ENCODE results near the gene MROH9.

The MROH9 gene

GRCh38 chr1:171075041-171075440 lies 139.7 kb downstream of the MROH9 start:
- H3K4me2 ChIP-seq (ENCODE audit: low read depth, low read length, poor library complexity, severe bottlenecking) = no peak overlapping the region
- H3K9me3 ChIP-seq (ENCODE audit: insufficient read depth, low read length) = no peaks in the 10 kb centered on the region
- TF ChIP-seq EZH2phosphoT487 (conservative IDR thresholded peaks at IDR 0.05; ENCODE audit: low read length) (no peak), CTCF (IDR thresholded peaks at IDR 0.05; ENCODE audit: insufficient read depth, low read length, poor library complexity, severe bottlenecking) (no peak)
- no peak overlapping the region for H3K4me3 ChIP-seq (ENCODE audit: insufficient read depth, low read length, poor library complexity, severe bottlenecking)
- H3K27ac ChIP-seq (ENCODE audit: low read depth, low read length) = no peak overlapping the region
- H3K9me2 ChIP-seq (replicated peaks; ENCODE audit: insufficient read depth, low read length) = no peaks in the 10 kb centered on the region
- no peaks in the 10 kb centered on the region for H3K27me3 ChIP-seq (ENCODE audit: low read length)
- no peak overlapping the region for H2AFZ ChIP-seq (ENCODE audit: low read depth, low read length, severe bottlenecking)
- no peaks in the 10 kb centered on the region for H3K79me2 ChIP-seq (ENCODE audit: insufficient read depth, low read length)
- no peaks in the 10 kb centered on the region for H4K20me1 ChIP-seq (ENCODE audit: low read depth, low read length)
- no peaks in the 10 kb centered on the region for H3K36me3 ChIP-seq (ENCODE audit: low read length)
- no peak overlapping the region for H3K9ac ChIP-seq (ENCODE audit: low read length)
- no peaks in the 10 kb centered on the region for H3F3A ChIP-seq (ENCODE audit: insufficient read depth)

- Histone ChIP-seq H2AFZ (ENCODE audit: low read depth, low read length, severe bottlenecking) (no peak overlapping the region), H3K36me3 (ENCODE audit: low read length) (no peaks in the 10 kb centered on the region), H4K20me1 (ENCODE audit: low read depth, low read length) (no peaks in the 10 kb centered on the region), H3K4me3 (ENCODE audit: insufficient read depth, low read length, poor library complexity, severe bottlenecking) (no peak overlapping the region), H3K27me3 (ENCODE audit: low read length) (no peaks in the 10 kb centered on the region), H3K9ac (ENCODE audit: low read length) (no peak overlapping the region), H3K79me2 (ENCODE audit: insufficient read depth, low read length) (no peaks in the 10 kb centered on the region), H3K27ac (ENCODE audit: low read depth, low read length) (no peak overlapping the region), H3K4me2 (ENCODE audit: low read depth, low read length, poor library complexity, severe bottlenecking) (no peak overlapping the region), H3K9me3 (ENCODE audit: insufficient read depth, low read length) (no peaks in the 10 kb centered on the region), H3K9me2 (replicated peaks; ENCODE audit: insufficient read depth, low read length) (no peaks in the 10 kb centered on the region), H3F3A (ENCODE audit: insufficient read depth) (no peaks in the 10 kb centered on the region)
- TF ChIP-seq CTCF (IDR thresholded peaks at IDR 0.05; ENCODE audit: insufficient read depth, low read length, poor library complexity, severe bottlenecking) = peak; percentile 12
- no peak for TF ChIP-seq EZH2phosphoT487 (conservative IDR thresholded peaks at IDR 0.05; ENCODE audit: low read length)
Measured at GRCh38 chr1:171081314-171081753, 146.0 kb downstream of the MROH9 start.

GRCh38 chr1:171081763-171082201 lies 146.4 kb downstream of the MROH9 start:
- Histone ChIP-seq H3K4me2 (ENCODE audit: low read depth, low read length, poor library complexity, severe bottlenecking) (no peak overlapping the region), H3K4me3 (ENCODE audit: insufficient read depth, low read length, poor library complexity, severe bottlenecking) (no peak overlapping the region), H3K27me3 (ENCODE audit: low read length) (no peaks in the 10 kb centered on the region), H4K20me1 (ENCODE audit: low read depth, low read length) (no peaks in the 10 kb centered on the region), H3K79me2 (ENCODE audit: insufficient read depth, low read length) (no peaks in the 10 kb centered on the region), H3F3A (ENCODE audit: insufficient read depth) (no peaks in the 10 kb centered on the region), H3K9me2 (replicated peaks; ENCODE audit: insufficient read depth, low read length) (no peaks in the 10 kb centered on the region), H3K27ac (ENCODE audit: low read depth, low read length) (no peak overlapping the region), H2AFZ (ENCODE audit: low read depth, low read length, severe bottlenecking) (no peak overlapping the region), H3K9ac (ENCODE audit: low read length) (no peak overlapping the region), H3K9me3 (ENCODE audit: insufficient read depth, low read length) (no peaks in the 10 kb centered on the region), H3K36me3 (ENCODE audit: low read length) (no peaks in the 10 kb centered on the region)
- no peak for TF ChIP-seq EZH2phosphoT487 (conservative IDR thresholded peaks at IDR 0.05; ENCODE audit: low read length)
- TF ChIP-seq CTCF (IDR thresholded peaks at IDR 0.05; ENCODE audit: insufficient read depth, low read length, poor library complexity, severe bottlenecking) = no peak

Data from SU-DHL-6 (cell line).